ENCODE measurements around the gene MEMO1.
"Not testable (repeated sequence)": the region's sequence is repeated elsewhere in the genome, so short reads cannot be mapped to it uniquely, and the experiment has no call there.

Gene MEMO1

DNA sequence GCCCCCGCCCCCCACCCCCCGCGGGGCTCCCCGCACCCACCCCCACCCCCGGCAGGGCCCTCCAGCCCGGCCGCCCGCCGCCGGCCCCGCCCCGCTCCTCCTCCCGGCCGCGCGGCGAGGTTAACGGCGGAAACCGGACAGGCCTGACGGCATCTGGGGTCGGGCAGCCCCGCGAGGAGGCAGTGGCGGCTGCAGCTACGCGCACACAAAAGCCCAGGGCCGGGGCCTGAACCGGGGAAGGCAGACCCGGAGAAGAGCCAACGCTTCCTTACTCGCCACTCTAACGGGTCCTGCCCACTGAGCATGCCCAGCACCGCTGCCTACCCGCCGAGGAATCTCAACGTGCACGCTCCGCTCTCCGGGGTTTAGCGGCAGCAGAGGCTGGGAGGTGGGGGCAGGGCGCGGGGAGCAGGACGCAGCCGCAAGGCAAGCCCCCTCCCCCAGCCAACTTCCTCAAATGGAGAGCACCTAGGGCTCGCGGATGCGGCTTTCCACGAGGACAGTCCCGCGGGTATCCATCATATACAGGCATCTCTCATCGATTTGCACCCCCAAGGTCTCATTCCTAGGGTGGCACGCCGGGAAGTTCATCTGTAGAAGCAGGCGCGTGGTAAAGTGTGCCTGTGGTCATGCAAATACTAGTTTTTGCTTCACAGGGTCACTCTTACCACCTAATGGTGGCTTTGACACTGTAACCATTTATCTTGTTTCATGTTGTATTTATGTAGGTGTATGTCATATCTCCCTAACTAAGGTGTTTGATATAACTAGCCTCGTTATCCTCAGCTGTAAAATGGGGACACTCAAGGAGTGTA, at the start of gene MEMO1:
MEMO1 (minus strand) TSS at position 339 of the 815 bp plus-strand sequence. CDS start 761 bp downstream, outside the sequence.
- peak; percentile 93 for DNase-seq

GRCh38 chr2:32060266-32060665, 49.5 kb upstream of the MEMO1 start:
- DNase-seq: no peak

DNA sequence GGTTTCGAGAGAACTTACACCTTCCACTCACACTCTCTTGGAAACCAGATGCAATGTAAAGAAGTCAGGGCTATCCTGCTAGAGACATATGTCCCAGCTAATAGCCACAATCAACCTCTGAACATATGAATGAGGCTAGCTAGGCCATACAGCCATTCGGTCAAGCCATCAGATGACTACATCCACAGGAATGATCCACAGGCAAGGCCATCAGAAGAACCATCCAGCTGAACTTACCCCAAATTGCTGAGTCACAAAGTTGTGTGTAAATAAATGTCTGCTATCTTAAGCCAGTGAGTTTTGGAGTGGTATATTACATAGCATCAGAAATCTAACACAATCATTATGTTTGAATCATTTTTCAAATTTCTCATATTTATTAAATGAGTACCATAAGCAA, 47.3 kb upstream of the MEMO1 start:
- no peak for DNase-seq

DNA sequence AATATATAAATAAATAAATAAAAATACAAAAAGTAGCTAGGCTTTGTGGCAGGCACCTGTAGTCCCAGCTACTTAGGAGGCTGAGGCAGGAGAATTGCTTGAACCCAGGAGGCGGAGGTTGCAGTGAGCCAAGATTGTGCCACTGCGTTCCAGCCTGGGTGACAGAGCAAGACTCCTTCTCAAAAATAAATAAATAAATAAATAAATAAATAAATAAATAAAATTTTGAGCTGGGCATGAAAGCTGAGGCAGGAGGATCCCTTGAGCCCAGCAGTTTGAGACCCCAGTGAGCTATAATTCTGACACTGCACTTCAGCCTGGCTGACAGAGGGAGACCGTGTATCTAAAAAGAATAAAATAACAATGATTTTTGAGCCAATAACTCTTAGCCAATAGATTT, 43.8 kb upstream of the MEMO1 start:
- not testable (repeated sequence) for DNase-seq

DNA sequence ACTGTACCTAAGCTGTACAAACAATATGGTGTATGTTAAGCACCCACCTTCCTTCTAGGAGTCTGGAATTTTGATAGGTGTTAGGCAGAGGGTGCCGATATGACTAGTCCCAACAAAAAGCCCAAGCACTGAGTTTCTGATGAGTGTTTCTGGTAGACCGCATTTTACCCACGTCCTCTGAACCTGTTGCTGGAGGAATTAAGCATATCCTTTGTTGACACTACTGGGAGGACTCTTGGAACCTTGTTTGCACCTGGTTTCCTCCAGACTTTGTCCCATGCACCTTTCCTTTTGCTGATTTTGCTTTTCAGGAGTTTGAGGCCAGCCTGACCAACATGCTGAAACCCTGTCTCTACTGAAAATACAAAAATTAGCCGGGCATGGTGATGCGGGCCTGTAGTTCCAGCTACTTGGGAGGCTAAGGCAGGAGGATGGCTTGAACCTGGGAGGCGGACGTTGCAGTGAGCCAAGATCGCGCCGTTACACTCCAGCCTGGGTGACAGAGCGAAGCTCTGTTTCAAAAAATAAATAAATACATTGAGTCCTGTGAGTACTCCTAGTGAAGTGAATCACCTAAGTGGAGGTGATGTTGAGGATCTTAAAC, 41.1 kb upstream of the MEMO1 start:
- no peak for DNase-seq

GRCh38 chr2:32043561-32043960, 32.8 kb upstream of the MEMO1 start:
- no peak for DNase-seq

DNA sequence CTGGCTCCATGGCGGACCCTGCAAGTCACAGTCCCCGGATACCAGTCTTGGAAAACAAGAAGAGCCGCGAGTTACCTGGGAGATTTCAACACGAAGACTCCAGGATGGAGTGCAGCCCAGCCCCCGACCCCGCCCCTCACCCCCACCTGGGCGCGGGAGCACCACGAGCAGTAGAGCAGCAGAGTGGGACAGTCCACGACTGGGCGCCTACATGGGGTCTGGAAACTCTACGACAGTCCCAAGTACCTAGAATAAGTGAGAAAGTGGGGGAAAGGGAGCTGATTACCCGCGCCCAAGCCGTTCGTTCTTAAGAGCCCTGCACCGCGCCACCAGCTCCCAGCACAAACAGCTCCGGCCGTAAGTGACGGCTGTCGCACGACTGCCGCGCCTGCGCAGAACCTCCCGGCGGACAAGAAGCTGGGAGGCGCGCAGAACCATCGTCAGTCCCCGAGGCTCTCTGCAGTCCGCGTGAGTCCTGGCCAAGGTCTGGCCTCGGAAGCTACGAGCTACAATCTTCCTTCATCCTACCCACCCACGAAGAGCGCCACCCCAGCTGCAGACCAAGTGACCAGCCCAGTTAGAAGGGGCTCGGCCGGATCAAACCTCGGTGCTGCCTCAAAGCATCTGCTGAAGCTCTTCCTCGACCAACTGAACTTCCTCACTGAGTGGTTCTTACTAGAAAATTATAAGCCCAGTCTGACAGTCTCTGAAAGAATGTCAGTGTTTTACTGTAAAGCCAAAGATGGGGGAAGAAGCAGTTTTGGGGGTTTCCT, 28.8 kb upstream of the MEMO1 start, which contains the start of gene DPY30:
DPY30 (minus strand) TSS at position 359 of the 773 bp plus-strand sequence; CDS start at position 10, 349 bp downstream.
- DNase-seq: peak; percentile 90 to 95

- DNase-seq: not testable (repeated sequence)
These were observed 23.5 kb upstream of the MEMO1 start for GRCh38 chr2:32034198-32034887.

DNA sequence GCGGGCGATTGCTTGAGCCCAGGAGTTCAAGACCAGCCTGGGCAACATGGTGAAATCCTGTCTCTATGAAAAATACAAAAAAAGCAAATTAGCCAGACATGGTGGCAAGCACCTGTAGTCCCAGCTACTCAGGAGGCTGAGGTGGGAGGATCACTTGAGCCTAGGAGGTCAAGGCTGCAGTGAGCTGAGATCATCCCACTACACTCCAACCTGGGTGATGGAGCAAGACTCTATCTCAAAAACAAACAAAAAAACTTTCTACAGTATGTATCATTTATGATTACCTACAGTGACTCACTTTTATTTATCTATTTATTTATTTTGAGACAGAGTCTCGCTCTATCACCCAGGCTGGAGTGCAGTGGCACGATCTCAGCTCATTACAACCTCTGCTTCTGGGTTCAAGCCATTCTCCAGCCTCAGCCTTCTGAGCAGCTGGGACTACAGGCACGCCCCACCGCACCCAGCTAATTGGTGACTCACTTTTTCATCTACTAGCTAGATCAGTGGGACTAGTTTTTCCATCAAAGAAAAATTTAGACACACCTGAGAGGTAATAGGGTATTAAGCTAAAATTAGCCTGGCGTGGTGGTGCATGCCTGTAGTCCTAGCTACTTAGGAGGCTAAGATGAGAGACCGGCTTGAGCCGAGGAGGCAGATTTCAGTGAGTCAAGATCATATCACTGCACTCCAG, 8.1 kb upstream of the MEMO1 start:
- DNase-seq: not testable (repeated sequence)

- no peak for DNase-seq
These were observed 2.1 kb upstream of the MEMO1 start for GRCh38 chr2:32012872-32013271.

GRCh38 chr2:32011485-32011960, 715 bp upstream of the MEMO1 start:
- no peak for DNase-seq

DNA sequence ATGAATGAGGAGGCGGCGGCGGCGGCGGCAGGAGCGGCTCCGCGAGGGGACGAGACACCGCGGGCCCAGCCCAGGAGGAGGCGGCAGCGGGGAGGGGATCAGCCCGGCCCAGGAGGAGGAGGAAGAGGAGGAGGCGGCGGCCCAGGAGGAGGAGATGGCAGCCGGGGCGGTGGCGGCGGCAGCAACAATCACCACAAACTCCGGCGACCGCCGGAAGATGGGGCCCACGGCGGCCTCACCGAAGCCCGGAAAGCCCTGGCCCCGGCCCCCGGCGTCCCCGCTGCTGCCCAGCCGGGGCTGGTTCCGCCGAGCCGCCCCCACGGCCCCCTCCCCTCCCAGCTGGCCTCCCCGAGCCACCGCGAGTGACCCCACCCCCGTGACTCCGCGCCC, 533 bp downstream of the MEMO1 start:
- DNase-seq: peak in 1 of 2 experiments; percentile 58

DNA sequence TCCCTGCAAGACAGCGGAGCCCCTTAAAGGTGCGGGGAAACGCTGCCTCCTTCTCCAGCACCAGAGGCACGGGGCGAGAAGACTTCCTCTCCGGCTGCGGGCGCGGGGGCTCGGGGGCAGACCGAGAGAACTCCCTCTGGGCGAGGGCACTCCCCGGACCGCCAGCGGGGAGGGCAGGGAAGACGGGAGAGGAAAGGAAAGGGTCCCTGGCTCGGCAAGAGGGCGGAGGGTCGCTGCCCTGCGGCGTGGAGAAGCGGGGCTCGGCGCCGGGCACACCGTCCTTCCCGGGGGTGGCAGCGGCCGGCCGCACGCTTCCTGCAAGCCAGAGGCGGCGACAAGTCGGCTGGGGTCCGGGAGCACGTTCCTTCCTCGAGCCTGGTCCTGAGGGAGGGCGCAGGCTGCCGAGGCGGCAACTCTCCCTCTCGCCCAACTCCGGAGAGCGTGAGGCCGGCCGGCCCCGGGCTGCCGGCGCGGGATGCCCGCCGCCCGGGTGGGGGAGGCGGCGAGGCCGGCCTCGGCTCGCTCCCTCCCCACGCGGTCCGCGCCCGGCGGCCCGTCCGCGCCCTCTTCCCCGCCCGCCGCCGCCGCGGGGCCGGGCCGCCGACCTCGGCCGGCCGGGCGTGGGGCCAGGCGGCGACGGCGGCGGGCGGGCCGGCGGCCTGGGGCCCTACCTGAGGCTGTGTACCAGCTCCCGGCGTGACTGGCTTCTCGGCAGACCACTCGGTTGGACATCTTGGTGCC, 1.1 kb downstream of the MEMO1 start:
- peak in 1 of 2 experiments; percentile 30 for DNase-seq

GRCh38 chr2:32008805-32009515, 1.8 kb downstream of the MEMO1 start:
- peak in 1 of 2 experiments; percentile 38 for DNase-seq

DNA sequence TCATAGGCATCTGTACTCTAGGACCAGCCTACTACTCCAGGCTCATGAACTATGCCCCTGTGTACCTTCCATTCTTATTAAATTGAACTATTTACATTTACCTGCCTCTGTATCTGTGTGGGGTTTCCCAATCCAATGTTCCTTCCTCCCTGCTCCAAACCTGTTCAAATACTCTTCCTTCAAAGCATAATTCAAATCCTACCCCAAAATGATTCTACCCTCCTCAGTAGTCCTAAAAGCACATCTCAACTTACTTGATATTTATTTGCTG, 3.8 kb downstream of the MEMO1 start:
- DNase-seq: no peak

GRCh38 chr2:32005371-32005976, 5.3 kb downstream of the MEMO1 start:
- no peak for DNase-seq

GRCh38 chr2:32003791-32004190, 7.0 kb downstream of the MEMO1 start:
- no peak for DNase-seq

GRCh38 chr2:32002406-32002805, 8.4 kb downstream of the MEMO1 start:
- no peak for DNase-seq

GRCh38 chr2:31999438-31999837, 11.4 kb downstream of the MEMO1 start:
- no peak for DNase-seq

GRCh38 chr2:31998731-31999383, 12.0 kb downstream of the MEMO1 start:
- DNase-seq: no peak

Measured in SW 1271 (cell line).